ENCODE results near the gene BRS3.
"Not testable (repeated sequence)": the region's sequence is repeated elsewhere in the genome, so short reads cannot be mapped to it uniquely, and the experiment has no call there.

BRS3 gene

GRCh38 chrX:136487647-136488046 lies at the start of gene BRS3:
TSS of gene BRS3 (plus strand) at chrX:136487947. CDS start at chrX:136488115, 168 bp downstream.
- no peak for DNase-seq

GRCh38 chrX:136438192-136438591 lies 49.6 kb upstream of the BRS3 start:
- no peak for DNase-seq

- DNase-seq: not testable (repeated sequence)
These were observed 42.1 kb upstream of the BRS3 start for GRCh38 chrX:136445674-136446073.

- DNase-seq: no peak
These were observed 41.5 kb upstream of the BRS3 start for GRCh38 chrX:136446208-136446607.

- DNase-seq: no peak
These were observed 40.4 kb upstream of the BRS3 start for GRCh38 chrX:136447308-136447707.

GRCh38 chrX:136447968-136448367 lies 39.8 kb upstream of the BRS3 start:
- no peak for DNase-seq

- DNase-seq: no peak
These were observed 37.5 kb upstream of the BRS3 start for GRCh38 chrX:136450050-136450830.

- DNase-seq: no peak
These were observed 35.1 kb upstream of the BRS3 start for GRCh38 chrX:136452614-136453013.

- DNase-seq: no peak
These were observed 34.6 kb upstream of the BRS3 start for GRCh38 chrX:136453114-136453513.

- DNase-seq: no peak
These were observed 34.0 kb upstream of the BRS3 start for GRCh38 chrX:136453771-136454170.

GRCh38 chrX:136456133-136456532 lies 31.6 kb upstream of the BRS3 start:
- no peak for DNase-seq

- no peak for DNase-seq
These were observed 30.3 kb upstream of the BRS3 start for GRCh38 chrX:136457303-136457917.

- DNase-seq: no peak
These were observed 23.2 kb upstream of the BRS3 start for GRCh38 chrX:136464589-136464988.

- DNase-seq: no peak
These were observed 20.4 kb upstream of the BRS3 start for GRCh38 chrX:136467303-136467702.

GRCh38 chrX:136468391-136469103 lies 19.2 kb upstream of the BRS3 start:
- DNase-seq: no peak

GRCh38 chrX:136473663-136474062 lies 14.1 kb upstream of the BRS3 start:
- no peak for DNase-seq

- DNase-seq: no peak
These were observed 12.5 kb upstream of the BRS3 start for GRCh38 chrX:136475236-136475635.

GRCh38 chrX:136476501-136476900 lies 11.2 kb upstream of the BRS3 start:
- no peak for DNase-seq

- DNase-seq: no peak
These were observed 10.7 kb upstream of the BRS3 start for GRCh38 chrX:136477026-136477425.

GRCh38 chrX:136480383-136480782 lies 7.4 kb upstream of the BRS3 start:
- no peak for DNase-seq

- no peak for DNase-seq
These were observed 959 bp downstream of the BRS3 start for GRCh38 chrX:136488706-136489105.

GRCh38 chrX:136491832-136492231 lies 4.1 kb downstream of the BRS3 start:
- DNase-seq: no peak

- DNase-seq: no peak
These were observed 5.3 kb downstream of the BRS3 start for GRCh38 chrX:136493011-136493410.

- peak; percentile 40 for DNase-seq
These were observed 7.3 kb downstream of the BRS3 start for GRCh38 chrX:136495043-136495442.

All from SIG-M5 (cell line).